ENCODE results near the gene LARGE1.
A peak's percentile ranks its signal among the peaks of the same experiment; 100 is the strongest.

The LARGE1 gene

DNA sequence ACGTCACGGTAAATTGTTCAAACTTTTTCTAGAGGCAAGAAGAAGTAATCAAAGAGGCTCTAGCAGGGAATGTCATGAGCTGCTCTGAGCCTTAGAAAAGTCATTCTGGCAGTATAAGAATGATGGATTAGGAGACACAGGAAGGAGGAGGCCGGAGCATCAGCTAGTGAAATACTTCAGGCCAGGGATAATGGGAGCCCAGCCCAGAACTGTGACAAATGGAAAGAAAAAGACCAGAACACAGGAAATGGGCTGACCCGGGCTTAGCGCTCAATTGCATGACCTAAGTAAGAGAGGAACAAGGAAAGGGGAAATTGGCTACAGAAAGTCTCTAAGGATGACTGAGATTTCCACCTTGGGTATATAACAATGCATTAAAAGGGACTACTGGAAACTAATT, 108.6 kb downstream of the LARGE1 start:
- DNase-seq = peak; percentile 81

DNA sequence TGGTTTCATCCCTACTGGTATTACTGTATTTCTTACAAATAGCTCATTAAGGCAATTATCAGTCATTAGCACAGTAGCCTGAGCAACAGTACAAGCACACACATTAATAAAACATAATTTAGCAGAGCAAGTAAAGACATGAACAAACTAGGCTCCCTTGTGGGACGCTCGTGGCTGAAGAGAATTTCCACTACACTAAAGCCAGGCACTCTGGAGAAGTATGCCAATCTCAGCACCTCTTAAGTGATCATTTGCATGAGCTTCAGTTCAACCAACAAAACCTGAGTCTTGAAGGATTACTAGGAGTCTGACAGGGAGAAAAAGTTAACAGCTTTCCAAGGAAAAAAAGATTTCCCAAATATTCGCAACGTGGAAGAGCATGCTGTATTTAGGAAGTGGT, 109.1 kb downstream of the LARGE1 start:
- no peak for DNase-seq

GRCh38 chr22:33807470-33807869, 112.8 kb downstream of the LARGE1 start:
- peak; percentile 52 for DNase-seq

- no peak for DNase-seq
Observed at GRCh38 chr22:33806191-33806590, 114.1 kb downstream of the LARGE1 start.

DNA sequence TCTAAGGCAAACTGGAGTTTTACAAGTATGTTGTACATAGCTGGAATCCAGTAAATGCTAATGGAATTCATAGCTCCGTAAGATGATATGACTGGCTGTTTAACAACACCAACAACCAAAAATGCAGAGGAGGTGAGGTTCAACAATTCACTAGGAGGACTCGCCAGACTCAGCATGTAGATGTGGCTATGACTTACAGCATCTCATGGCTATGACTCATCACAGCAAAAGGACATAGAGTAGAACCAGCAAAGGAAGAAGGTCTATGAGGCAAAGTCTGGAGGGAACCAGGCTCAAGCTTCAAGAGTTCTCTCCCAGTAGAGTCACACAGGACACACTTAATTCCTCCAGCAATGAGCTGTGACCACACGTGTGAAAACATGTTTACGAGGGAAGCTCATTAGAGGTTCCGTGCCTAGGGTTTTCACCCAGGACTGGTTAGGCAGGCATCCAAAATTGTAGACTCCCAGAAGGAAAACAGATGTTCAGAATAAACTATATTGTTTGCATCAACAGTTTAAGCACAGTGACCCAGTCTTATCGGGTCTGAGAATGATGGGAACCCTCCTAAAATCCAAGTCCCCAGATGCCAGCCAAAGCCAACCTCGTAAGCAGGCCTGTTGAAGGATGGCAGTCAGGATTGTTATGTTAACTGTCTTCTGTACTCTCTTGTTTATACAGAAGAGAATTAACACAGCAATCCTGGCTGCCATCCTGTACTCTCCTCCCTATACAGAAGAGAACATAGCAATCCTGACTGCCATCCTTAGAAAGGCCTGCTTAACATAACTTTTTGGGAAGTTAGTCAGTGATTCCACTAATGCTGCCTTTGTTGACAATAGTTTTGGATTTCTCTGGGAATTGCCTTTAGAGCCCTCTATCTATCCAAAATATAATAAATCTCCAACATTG, 116.6 kb downstream of the LARGE1 start:
- DNase-seq = peak; percentile 92

DNA sequence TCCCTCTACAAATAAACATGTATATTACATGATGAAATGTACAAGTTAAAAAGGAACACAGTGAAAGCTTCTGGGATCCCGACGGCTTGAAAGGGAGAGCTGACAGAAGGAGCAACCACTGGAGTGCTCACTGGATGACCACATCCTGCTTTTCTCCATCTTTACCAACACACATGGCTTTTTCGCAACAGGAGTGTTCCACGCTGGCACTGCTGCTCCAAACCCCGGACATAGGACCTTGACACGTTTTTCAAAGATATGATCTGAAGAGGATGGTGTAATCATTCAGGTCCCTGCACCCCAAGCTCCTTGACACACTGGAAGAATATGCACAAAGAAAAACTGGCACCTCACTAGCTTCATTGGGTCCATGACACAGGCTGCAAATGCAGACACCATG, 121.9 kb downstream of the LARGE1 start:
- no peak for DNase-seq

DNA sequence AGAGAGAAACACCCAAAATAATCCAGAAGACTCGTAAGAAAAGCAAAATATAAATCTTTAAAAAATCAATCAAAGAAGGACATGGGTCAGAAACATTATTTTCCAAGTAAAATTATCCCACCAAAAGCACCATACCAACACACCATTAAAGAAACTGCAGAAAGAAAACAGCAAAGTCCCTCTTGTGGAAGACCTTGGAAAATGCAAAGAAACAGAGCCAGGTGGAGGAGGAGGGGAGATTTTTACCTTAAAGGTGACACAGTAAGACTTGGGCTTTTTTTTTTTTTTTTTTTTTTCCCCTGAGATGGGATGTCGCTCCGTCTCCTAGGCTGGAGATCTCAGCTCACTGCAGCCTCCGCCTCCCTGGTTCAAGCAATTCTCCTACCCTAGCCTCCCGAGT, 123.8 kb downstream of the LARGE1 start:
- no peak for DNase-seq

DNA sequence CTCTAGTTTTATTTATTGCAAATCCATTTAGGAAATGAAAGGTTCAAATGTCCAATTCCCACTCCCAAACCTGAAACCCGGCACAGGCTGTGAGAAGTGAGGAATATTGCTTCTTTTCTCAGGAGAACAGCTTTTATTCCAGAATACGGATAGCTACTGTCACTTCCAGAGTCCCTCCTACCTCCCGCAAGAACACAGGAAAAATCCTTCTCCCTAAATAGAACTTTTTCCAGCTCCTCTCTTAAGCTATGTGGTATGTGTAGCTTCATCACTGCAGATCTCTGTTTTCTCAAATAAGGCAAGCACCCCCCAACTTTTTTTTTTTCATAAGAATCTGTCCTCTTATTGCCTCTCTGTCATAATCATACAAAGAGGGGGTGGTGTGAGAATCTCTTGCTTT, 126.8 kb downstream of the LARGE1 start:
- no peak for DNase-seq

- no peak for DNase-seq
Observed at GRCh38 chr22:33792832-33793231, 127.4 kb downstream of the LARGE1 start.

DNA sequence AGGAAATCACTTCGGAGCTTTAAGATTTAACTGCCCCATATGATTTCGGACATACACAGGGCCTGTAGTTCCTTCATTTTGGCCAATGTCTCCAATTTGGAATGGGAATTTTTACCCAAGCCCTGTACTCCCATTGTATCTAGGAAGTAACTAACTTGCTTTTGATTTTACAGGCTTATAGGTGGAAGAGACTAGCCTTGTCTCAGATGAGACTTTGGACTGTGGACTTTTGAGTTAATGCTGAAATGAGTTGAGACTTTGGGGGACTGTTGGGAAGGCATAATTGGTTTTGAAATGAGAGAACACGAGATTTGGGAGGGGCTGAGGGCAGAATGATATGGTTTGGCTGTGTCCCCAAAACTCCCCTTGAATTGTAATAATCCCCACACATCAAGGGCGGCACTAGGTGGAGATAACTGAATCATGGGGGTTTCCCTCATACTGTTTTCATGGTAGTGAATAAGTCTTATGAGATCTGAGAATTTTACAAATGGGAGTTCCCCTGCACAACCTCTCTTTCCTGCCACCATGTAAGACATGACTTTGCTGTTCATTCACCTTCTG, 130.5 kb downstream of the LARGE1 start:
- DNase-seq = no peak

DNA sequence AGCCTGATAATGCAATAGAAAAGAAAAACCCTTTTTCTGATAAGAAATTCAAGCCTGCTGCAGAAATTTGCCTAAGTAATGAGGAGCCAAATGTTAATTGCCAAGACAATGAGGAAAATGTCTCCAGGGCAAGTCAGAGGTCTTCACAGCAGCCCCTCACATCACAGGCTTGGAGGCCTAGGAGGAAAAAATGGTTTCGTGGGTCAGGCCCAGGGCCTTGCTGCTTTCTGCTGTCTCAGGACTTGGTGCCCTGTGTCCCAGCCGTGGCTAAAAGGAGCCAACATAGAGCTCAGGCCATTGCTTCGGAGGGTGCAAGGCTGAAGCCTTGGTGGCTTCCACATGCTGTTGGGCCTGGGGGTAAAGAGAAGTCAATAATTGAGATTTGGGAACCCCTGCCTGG, 131.3 kb downstream of the LARGE1 start:
- no peak for DNase-seq

- DNase-seq = no peak
Observed at GRCh38 chr22:33787645-33788456, 132.4 kb downstream of the LARGE1 start.

- DNase-seq = no peak
Observed at GRCh38 chr22:33786149-33786548, 134.1 kb downstream of the LARGE1 start.

DNA sequence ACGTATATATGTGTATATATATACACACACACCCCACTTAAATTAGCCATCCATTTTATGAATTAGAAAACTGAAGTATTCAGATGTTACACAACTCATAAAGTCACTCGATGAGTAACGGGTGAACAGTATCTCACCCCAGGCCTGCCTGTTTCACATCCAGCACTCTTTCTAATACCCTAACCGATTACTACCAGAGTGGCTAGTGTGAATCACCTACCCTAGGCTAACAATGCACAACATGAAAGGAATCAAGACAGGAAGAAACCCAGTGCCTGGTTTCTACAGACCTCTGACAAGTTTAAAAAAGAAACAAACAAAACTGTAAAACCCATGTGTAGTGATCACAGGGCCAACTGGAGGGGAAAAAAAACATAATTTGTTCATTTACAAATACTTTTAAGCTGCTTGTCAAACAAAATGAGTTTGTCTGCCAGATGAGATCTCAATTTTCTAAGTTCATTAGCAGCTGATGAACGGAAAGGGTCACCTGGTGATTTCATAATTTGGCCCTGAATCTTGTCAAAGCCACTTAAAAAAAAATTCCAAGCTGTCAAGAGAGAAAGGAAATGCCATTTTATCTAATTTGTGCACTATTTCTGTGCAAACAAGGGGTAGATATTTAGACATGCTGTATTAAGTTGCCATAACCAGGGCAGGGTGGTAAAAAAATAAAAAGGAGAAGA, 134.8 kb downstream of the LARGE1 start:
- DNase-seq = peak; percentile 63

- peak; percentile 63 for DNase-seq
Observed at GRCh38 chr22:33781411-33781810, 138.9 kb downstream of the LARGE1 start.

DNA sequence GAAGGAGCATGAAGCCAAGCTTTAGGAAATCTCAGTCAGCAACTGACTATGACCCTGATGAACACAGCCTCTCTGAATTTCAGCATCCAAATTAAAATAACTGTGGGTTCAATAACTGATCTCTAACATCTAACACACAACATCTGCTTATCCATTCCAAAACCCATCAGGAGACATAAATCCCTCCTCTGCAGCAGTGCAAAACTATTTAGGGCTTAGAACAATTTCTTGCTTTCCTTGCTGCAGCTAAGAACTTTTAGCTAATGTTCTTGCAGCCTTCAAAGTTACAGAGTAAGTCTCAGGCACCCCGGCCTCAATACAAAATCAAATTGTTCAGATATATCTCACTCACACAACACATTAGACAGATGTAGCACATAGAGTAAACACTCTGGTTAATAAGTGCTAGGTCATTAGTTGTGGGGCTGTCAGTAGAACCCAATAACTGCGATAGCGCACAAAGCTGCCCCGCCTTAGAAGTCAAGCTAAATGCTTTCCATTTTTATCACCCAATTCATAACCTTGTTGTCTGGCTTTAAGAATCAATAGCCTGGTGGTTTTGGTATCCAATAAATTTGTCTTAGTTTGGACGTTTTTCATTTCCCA, 139.6 kb downstream of the LARGE1 start:
- no peak for DNase-seq

GRCh38 chr22:33779243-33779642, 141.0 kb downstream of the LARGE1 start:
- DNase-seq = no peak

DNA sequence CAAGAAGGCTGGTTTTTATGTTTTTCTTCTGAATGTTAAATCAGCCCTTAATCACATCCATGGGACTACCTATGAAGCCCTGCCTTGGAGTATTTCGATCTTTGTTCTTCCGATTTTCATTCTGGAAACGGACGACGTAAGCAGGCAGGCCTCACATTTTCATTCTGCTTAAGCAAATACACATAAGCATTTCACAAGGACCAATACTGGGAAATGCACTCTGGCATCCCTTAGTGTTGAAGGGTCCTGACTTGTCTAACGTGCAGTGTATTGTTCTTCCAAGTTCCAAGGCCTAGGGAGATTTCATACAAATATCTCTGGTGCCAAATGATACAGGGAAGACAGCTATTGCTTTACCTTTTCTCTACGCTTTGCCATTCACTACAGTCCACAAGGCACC, 143.8 kb downstream of the LARGE1 start:
- no peak for DNase-seq

DNA sequence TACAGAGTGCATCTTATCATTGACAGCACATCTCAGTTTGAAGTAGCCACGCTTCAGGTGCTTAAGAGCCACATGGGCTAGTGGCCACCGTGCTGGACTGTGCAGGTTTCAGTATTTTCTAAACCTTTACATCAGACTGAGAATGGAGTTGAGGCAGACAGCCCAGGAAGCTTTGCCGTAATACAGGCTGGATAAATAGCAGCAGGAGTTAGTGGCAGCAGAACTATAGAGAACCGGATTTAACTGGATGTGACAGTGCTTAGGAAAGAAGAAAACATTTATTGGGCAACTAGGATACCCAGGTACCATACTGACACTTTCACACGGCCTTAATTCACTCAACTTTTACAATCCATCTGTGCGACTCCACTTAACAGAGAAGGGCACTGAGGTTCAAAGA, 145.5 kb downstream of the LARGE1 start:
- DNase-seq = no peak

- DNase-seq = no peak
Observed at GRCh38 chr22:33772745-33773144, 147.5 kb downstream of the LARGE1 start.

- DNase-seq = no peak
Observed at GRCh38 chr22:33771136-33771535, 149.1 kb downstream of the LARGE1 start.

DNA sequence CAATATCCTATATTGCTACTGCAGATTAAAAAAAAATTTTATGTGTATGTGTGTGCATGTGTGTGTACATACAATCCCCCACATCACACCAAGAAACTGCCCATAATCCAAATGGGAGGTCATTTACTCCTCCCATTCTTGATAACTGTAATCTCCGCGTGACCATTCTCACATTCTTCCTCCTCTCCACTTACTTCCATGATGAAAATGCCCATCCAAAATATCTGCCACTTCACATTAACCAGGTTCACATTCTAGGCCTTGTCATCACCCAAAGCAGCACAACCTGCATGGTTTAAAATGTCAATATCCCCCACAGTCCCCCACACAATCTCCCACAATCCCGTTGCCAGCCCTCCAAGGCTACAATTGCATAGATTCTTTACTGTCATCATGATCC, 149.6 kb downstream of the LARGE1 start:
- no peak for DNase-seq

DNA sequence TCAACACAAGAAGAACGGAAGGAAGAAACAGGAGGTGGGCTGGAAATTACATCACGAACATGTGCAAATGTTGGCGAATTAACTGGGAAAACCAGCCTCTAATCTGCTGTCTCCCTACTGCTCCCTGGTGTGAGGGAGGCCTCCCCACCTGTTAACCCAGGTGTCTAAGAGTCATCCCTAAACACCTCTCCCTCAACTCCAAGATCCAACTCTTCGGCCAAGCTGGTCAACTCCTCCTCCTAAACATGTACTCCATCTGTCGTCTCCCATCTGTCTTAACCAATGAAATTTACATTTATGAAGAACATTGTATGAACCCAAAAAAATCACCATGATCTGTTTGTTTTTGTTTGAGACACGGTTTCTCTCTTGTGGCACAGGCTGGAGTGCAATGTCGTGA, 154.2 kb downstream of the LARGE1 start:
- DNase-seq = no peak

Data from fibroblast of upper back skin (primary cell).